ENCODE measurements around the gene PRRT2.

Gene PRRT2

GRCh38 chr16:29849505-29849904 lies 37.5 kb downstream of the PRRT2 start:
- POLR2A ChIA-PET, result interaction anchor here (0.7 kb wide), 1 partner anchor 84 kb away, joined by 6 read pairs; no protein-coding TSS in a partner anchor
- TF ChIP-seq CTCF (IDR thresholded peaks at IDR 0.05; ENCODE audit: control extremely low read depth, extremely low read depth, low read depth, missing control alignments), result no peak
- CTCF ChIA-PET, result interaction anchor here (0.8 to 6.5 kb wide), 19 partner anchors 9 to 205 kb away, joined by 3 to 93 read pairs (median 7); partner anchors contain the start of genes CDIPT, KIF22, MVP and QPRT
- no peak for DNase-seq (ENCODE audit: extremely low spot score)

- CTCF ChIA-PET, result interaction anchor here (1.2 to 6.5 kb wide), 3 partner anchors 11 to 204 kb away, joined by 3 to 93 read pairs (median 26); partner anchors contain the start of genes CDIPT and MVP
- POLR2A ChIA-PET, result interaction anchor here (0.6 kb wide), 1 partner anchor 172 kb away, joined by 5 read pairs; the partner anchor contains the start of gene C16orf92
- no peak for DNase-seq (ENCODE audit: extremely low spot score)
- TF ChIP-seq CTCF (IDR thresholded peaks at IDR 0.05; ENCODE audit: control extremely low read depth, extremely low read depth, low read depth, missing control alignments), result no peak
Measured at GRCh38 chr16:29850998-29851397, 39.0 kb downstream of the PRRT2 start.

- DNase-seq (ENCODE audit: extremely low spot score), result no peak
- ChIA-PET CTCF (interaction anchor here (1.0 to 6.5 kb wide), 3 partner anchors 9 to 179 kb away, joined by 3 to 93 read pairs (median 6); partner anchors contain the start of gene MVP), POLR2A (no interaction called here)
- no peak for TF ChIP-seq CTCF (IDR thresholded peaks at IDR 0.05; ENCODE audit: control extremely low read depth, extremely low read depth, low read depth, missing control alignments)
Measured at GRCh38 chr16:29852654-29853053, 40.7 kb downstream of the PRRT2 start.

- DNase-seq (ENCODE audit: extremely low spot score), result no peak
- ChIA-PET POLR2A (interaction anchor here (1.5 kb wide), 1 partner anchor 9 kb away, joined by 6 read pairs; the partner anchor contains the start of gene CDIPT), CTCF (no interaction called here)
- no peak for TF ChIP-seq CTCF (IDR thresholded peaks at IDR 0.05; ENCODE audit: control extremely low read depth, extremely low read depth, low read depth, missing control alignments)
Measured at GRCh38 chr16:29854520-29855100, 42.6 kb downstream of the PRRT2 start.

DNA sequence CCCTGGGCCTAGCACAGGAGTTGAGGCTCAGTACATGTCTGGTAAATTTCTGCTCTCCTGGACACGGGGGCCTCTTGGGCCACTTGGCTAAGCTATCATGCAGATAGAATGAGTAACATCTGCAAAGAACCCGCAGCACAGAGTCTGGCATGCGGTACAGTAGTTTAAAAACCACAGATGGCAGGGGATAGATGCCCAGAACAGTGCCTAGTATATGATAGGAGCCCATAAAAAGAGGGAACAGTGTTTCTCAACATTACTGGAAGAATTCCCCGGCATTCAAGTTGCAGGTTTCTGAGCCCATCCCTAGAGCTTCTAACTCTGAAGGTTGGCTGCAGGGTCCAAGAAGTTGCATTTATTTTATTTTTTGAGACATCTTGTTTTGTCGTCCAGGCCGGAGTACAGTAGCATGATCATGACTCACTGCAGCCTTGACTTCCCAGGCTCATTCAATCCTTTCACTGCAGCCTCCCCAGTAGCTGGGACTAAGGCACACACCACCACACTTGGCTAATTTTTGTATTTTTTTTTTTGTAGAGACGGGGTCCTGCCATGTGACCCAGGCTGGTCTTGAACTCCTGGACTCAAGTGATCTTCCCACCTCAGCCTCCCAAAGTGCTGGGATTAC lies 45.3 kb downstream of the PRRT2 start:
- POLR2A ChIA-PET, result interaction anchor here (1.2 kb wide), 1 partner anchor 10 kb away, joined by 5 read pairs; no protein-coding TSS in a partner anchor
- no peak for TF ChIP-seq CTCF (IDR thresholded peaks at IDR 0.05; ENCODE audit: control extremely low read depth, extremely low read depth, low read depth, missing control alignments)
- no peak for DNase-seq (ENCODE audit: extremely low spot score)
- CTCF ChIA-PET, result interaction anchor here (3.4 kb wide), 1 partner anchor 9 kb away, joined by 40 read pairs; no protein-coding TSS in a partner anchor

GRCh38 chr16:29858149-29858849 lies 46.3 kb downstream of the PRRT2 start:
- no peak for TF ChIP-seq CTCF (IDR thresholded peaks at IDR 0.05; ENCODE audit: control extremely low read depth, extremely low read depth, low read depth, missing control alignments)
- no peak for DNase-seq (ENCODE audit: extremely low spot score)
- ChIA-PET CTCF (interaction anchor here (3.4 kb wide), 1 partner anchor 10 kb away, joined by 40 read pairs; no protein-coding TSS in a partner anchor), POLR2A (interaction anchor here (0.7 kb wide), 1 partner anchor 12 kb away, joined by 6 read pairs; no protein-coding TSS in a partner anchor)
